Kidney epithelial cell (primary cell): ENCODE results near the gene ATP6V0A1. TPM values are rescaled to one million over a fixed set of nuclear protein-coding genes. Genes with fewer than 3 reads are reported as not detected.

Experiments
- DNase-seq: peaks from one replicate; pipeline ENCODE4 v3.0.0-alpha.2; 2010; ENCODE audit warnings: low read depth
- H3K27me3 ChIP-seq: 2 replicates; pipeline ENCODE4 v1.6.0; 2011; ENCODE audit warnings: low read length; ENCODE audit not compliant: control insufficient read depth, insufficient read depth
- H3K36me3 ChIP-seq: 2 replicates; pipeline ENCODE4 v1.5.1; 2011; ENCODE audit warnings: low read length; ENCODE audit not compliant: control insufficient read depth, insufficient read depth
- H3K4me3 ChIP-seq: 2 replicates; pipeline ENCODE4 v1.5.1; 2011; ENCODE audit warnings: low read depth, mild to moderate bottlenecking, control low read depth, low read length
- total RNA-seq: library from RNA; depleted of rRNA; stranded (reverse); fragments of >200 nt; gene quantifications from 2 replicates; pipeline ENCODE4 v1.2.3, GENCODE V29; 2015
- TF ChIP-seq, protein P1 (sequence below): IDR thresholded peaks from 2 replicates; pipeline ENCODE4 v1.5.1; 2011; ENCODE audit warnings: mild to moderate bottlenecking, moderate library complexity, low read length, control low read depth, inconsistent platforms; ENCODE audit not compliant: insufficient read depth, poor library complexity, severe bottlenecking

The ATP6V0A1 gene
- total RNA-seq, 1 donor from 2014 or later, result 46.4 TPM

GRCh38 chr17:42561897-42562387 is 103.3 kb downstream of the ATP6V0A1 start, which contains the start of gene COASY:
COASY (plus strand) TSS chr17:42562148; CDS start chr17:42562623, 475 bp downstream.
- no peaks in the 10 kb centered on the region for H3K27me3 ChIP-seq
- DNase-seq, result peak; percentile 88
- TF ChIP-seq, protein P1, sequence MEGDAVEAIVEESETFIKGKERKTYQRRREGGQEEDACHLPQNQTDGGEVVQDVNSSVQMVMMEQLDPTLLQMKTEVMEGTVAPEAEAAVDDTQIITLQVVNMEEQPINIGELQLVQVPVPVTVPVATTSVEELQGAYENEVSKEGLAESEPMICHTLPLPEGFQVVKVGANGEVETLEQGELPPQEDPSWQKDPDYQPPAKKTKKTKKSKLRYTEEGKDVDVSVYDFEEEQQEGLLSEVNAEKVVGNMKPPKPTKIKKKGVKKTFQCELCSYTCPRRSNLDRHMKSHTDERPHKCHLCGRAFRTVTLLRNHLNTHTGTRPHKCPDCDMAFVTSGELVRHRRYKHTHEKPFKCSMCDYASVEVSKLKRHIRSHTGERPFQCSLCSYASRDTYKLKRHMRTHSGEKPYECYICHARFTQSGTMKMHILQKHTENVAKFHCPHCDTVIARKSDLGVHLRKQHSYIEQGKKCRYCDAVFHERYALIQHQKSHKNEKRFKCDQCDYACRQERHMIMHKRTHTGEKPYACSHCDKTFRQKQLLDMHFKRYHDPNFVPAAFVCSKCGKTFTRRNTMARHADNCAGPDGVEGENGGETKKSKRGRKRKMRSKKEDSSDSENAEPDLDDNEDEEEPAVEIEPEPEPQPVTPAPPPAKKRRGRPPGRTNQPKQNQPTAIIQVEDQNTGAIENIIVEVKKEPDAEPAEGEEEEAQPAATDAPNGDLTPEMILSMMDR, result no peak
- peaks cover 3% of the 10 kb centered on the region for H3K36me3 ChIP-seq
- H3K4me3 ChIP-seq, result peak within 1 kb of the TSS; percentile 95

DNA sequence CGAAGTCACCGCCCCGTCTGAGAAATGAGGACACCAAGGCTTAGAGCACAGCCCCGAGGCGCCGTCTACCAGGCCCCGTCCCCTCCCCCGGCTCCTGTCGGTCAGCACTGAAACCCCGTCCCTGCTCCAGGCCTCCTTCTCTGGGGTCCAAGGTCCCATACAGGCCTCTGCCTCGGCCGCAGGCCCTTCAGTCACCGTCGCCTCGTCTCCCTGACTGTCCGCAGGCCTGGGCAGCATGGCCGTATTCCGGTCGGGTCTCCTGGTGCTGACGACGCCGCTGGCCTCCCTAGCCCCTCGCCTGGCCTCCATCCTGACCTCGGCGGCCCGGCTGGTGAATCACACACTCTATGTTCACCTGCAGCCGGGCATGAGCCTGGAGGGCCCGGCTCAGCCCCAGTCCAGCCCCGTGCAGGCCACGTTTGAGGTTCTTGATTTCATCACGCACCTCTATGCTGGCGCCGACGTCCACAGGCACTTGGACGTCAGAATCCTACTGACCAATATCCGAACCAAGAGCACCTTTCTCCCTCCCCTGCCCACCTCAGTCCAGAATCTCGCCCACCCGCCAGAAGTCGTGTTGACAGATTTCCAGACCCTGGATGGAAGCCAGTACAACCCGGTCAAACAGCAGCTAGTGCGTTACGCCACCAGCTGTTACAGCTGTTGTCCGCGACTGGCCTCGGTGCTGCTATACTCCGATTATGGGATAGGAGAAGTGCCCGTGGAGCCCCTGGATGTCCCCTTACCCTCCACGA is 103.9 kb downstream of the ATP6V0A1 start:
- TF ChIP-seq, protein P1, result no peak
- DNase-seq, result no peak
- Histone ChIP-seq H3K36me3 (peaks cover 3% of the 10 kb centered on the region), H3K27me3 (no peaks in the 10 kb centered on the region), H3K4me3 (peak overlapping the region; percentile 95)

- H3K27me3 ChIP-seq, result no peaks in the 10 kb centered on the region
- H3K4me3 ChIP-seq, result peak overlapping the region; percentile 95
- TF ChIP-seq, protein P1, result no peak
- no peak for DNase-seq
- peaks cover 3% of the 10 kb centered on the region for H3K36me3 ChIP-seq
Observed at GRCh38 chr17:42563143-42563509, 104.4 kb downstream of the ATP6V0A1 start.

GRCh38 chr17:42563543-42563942 is 104.9 kb downstream of the ATP6V0A1 start:
- DNase-seq, result no peak
- H3K27me3 ChIP-seq, result no peaks in the 10 kb centered on the region
- H3K4me3 ChIP-seq, result peak overlapping the region; percentile 95
- peaks cover 3% of the 10 kb centered on the region for H3K36me3 ChIP-seq
- TF ChIP-seq, protein P1, result no peak

GRCh38 chr17:42563950-42564349 is 105.3 kb downstream of the ATP6V0A1 start:
- TF ChIP-seq, protein P1, result no peak
- DNase-seq, result no peak
- Histone ChIP-seq H3K36me3 (peaks cover 3% of the 10 kb centered on the region), H3K27me3 (no peaks in the 10 kb centered on the region), H3K4me3 (no peak overlapping the region)
